ENCODE measurements around the gene PDE7B.

- TF ChIP-seq CTCF (IDR thresholded peaks at IDR 0.05; ENCODE audit: low read length) (no peak), EZH2 (optimal IDR thresholded peaks at IDR 0.05; ENCODE audit: low read depth, low read length) (no peak), EZH2phosphoT487 (IDR thresholded peaks at IDR 0.05; ENCODE audit: low read length) (no peak)
These were observed 20.5 kb upstream of the PDE7B start for GRCh38 chr6:135831016-135831415.

All from MM.1S (cell line).